ENCODE measurements around the gene VTI1A.
A peak's percentile ranks its signal among the peaks of the same experiment; 100 is the strongest.

Gene VTI1A

GRCh38 chr10:112679392-112679791, 232.4 kb downstream of the VTI1A start:
- peaks cover 2% of the 10 kb centered on the region in 2 donors for H3K36me3 ChIP-seq (ENCODE audit: control insufficient read depth in 2 of 2, insufficient read depth in 2 of 2, low read length in 2 of 2)
- H3K4me1 ChIP-seq (ENCODE audit: control insufficient read depth in 2 of 2, insufficient read depth in 2 of 2, low read length in 2 of 2) = no peaks in the 10 kb centered on the region
- H3K4me3 ChIP-seq (ENCODE audit: low read length in 2 of 2) = no peak overlapping the region
- H3K27me3 ChIP-seq (ENCODE audit: control insufficient read depth in 2 of 2, insufficient read depth in 2 of 2, low read length in 2 of 2) = no peaks in the 10 kb centered on the region
- H3K9me3 ChIP-seq (ENCODE audit: control insufficient read depth in 2 of 2, low read length in 2 of 2) = no peaks in the 10 kb centered on the region
- no peak overlapping the region for H3K27ac ChIP-seq (ENCODE audit: low read depth in 2 of 2, low read length in 2 of 2)
- H3K9ac ChIP-seq (ENCODE audit: low read depth in 1 of 2, low read length in 2 of 2) = no peak overlapping the region

- no peaks in the 10 kb centered on the region for H3K4me1 ChIP-seq (ENCODE audit: control insufficient read depth in 2 of 2, insufficient read depth in 2 of 2, low read length in 2 of 2)
- H3K4me3 ChIP-seq (ENCODE audit: low read length in 2 of 2) = no peak overlapping the region
- no peak overlapping the region for H3K9ac ChIP-seq (ENCODE audit: low read depth in 1 of 2, low read length in 2 of 2)
- H3K27me3 ChIP-seq (ENCODE audit: control insufficient read depth in 2 of 2, insufficient read depth in 2 of 2, low read length in 2 of 2) = no peaks in the 10 kb centered on the region
- H3K36me3 ChIP-seq (ENCODE audit: control insufficient read depth in 2 of 2, insufficient read depth in 2 of 2, low read length in 2 of 2) = peaks cover 2% of the 10 kb centered on the region in 2 donors
- no peak overlapping the region for H3K27ac ChIP-seq (ENCODE audit: low read depth in 2 of 2, low read length in 2 of 2)
- H3K9me3 ChIP-seq (ENCODE audit: control insufficient read depth in 2 of 2, low read length in 2 of 2) = no peaks in the 10 kb centered on the region
Observed at GRCh38 chr10:112680586-112680985, 233.6 kb downstream of the VTI1A start.

GRCh38 chr10:112687647-112688046, 240.6 kb downstream of the VTI1A start:
- Histone ChIP-seq H3K36me3 (ENCODE audit: control insufficient read depth in 2 of 2, insufficient read depth in 2 of 2, low read length in 2 of 2) (no peaks in the 10 kb centered on the region), H3K9me3 (ENCODE audit: control insufficient read depth in 2 of 2, low read length in 2 of 2) (no peaks in the 10 kb centered on the region), H3K4me3 (ENCODE audit: low read length in 2 of 2) (no peak overlapping the region), H3K27ac (ENCODE audit: low read depth in 2 of 2, low read length in 2 of 2) (no peak overlapping the region), H3K4me1 (ENCODE audit: control insufficient read depth in 2 of 2, insufficient read depth in 2 of 2, low read length in 2 of 2) (no peaks in the 10 kb centered on the region), H3K27me3 (ENCODE audit: control insufficient read depth in 2 of 2, insufficient read depth in 2 of 2, low read length in 2 of 2) (no peaks in the 10 kb centered on the region), H3K9ac (ENCODE audit: low read depth in 1 of 2, low read length in 2 of 2) (no peak overlapping the region)

- H3K4me1 ChIP-seq (ENCODE audit: control insufficient read depth in 2 of 2, insufficient read depth in 2 of 2, low read length in 2 of 2) = no peaks in the 10 kb centered on the region
- no peak overlapping the region for H3K27ac ChIP-seq (ENCODE audit: low read depth in 2 of 2, low read length in 2 of 2)
- no peaks in the 10 kb centered on the region for H3K27me3 ChIP-seq (ENCODE audit: control insufficient read depth in 2 of 2, insufficient read depth in 2 of 2, low read length in 2 of 2)
- no peaks in the 10 kb centered on the region for H3K36me3 ChIP-seq (ENCODE audit: control insufficient read depth in 2 of 2, insufficient read depth in 2 of 2, low read length in 2 of 2)
- H3K9ac ChIP-seq (ENCODE audit: low read depth in 1 of 2, low read length in 2 of 2) = no peak overlapping the region
- no peak overlapping the region for H3K4me3 ChIP-seq (ENCODE audit: low read length in 2 of 2)
- no peaks in the 10 kb centered on the region for H3K9me3 ChIP-seq (ENCODE audit: control insufficient read depth in 2 of 2, low read length in 2 of 2)
Observed at GRCh38 chr10:112689327-112690072, 242.5 kb downstream of the VTI1A start.

- peaks cover 0 to 3% of the 10 kb centered on the region in 2 donors for H3K4me1 ChIP-seq (ENCODE audit: control insufficient read depth in 2 of 2, insufficient read depth in 2 of 2, low read length in 2 of 2)
- H3K9ac ChIP-seq (ENCODE audit: low read depth in 1 of 2, low read length in 2 of 2) = no peak overlapping the region
- H3K9me3 ChIP-seq (ENCODE audit: control insufficient read depth in 2 of 2, low read length in 2 of 2) = no peaks in the 10 kb centered on the region
- no peaks in the 10 kb centered on the region for H3K27me3 ChIP-seq (ENCODE audit: control insufficient read depth in 2 of 2, insufficient read depth in 2 of 2, low read length in 2 of 2)
- H3K27ac ChIP-seq (ENCODE audit: low read depth in 2 of 2, low read length in 2 of 2) = peak overlapping the region in 1 of 2 donors; percentile 45
- H3K36me3 ChIP-seq (ENCODE audit: control insufficient read depth in 2 of 2, insufficient read depth in 2 of 2, low read length in 2 of 2) = no peaks in the 10 kb centered on the region
- H3K4me3 ChIP-seq (ENCODE audit: low read length in 2 of 2) = no peak overlapping the region
Observed at GRCh38 chr10:112695539-112695938, 248.5 kb downstream of the VTI1A start.

- Histone ChIP-seq H3K9ac (ENCODE audit: low read depth in 1 of 2, low read length in 2 of 2) (no peak overlapping the region), H3K27me3 (ENCODE audit: control insufficient read depth in 2 of 2, insufficient read depth in 2 of 2, low read length in 2 of 2) (no peaks in the 10 kb centered on the region), H3K4me3 (ENCODE audit: low read length in 2 of 2) (no peak overlapping the region), H3K36me3 (ENCODE audit: control insufficient read depth in 2 of 2, insufficient read depth in 2 of 2, low read length in 2 of 2) (no peaks in the 10 kb centered on the region), H3K27ac (ENCODE audit: low read depth in 2 of 2, low read length in 2 of 2) (no peak overlapping the region), H3K4me1 (ENCODE audit: control insufficient read depth in 2 of 2, insufficient read depth in 2 of 2, low read length in 2 of 2) (peaks cover 0 to 3% of the 10 kb centered on the region in 2 donors), H3K9me3 (ENCODE audit: control insufficient read depth in 2 of 2, low read length in 2 of 2) (no peaks in the 10 kb centered on the region)
Observed at GRCh38 chr10:112696592-112696991, 249.6 kb downstream of the VTI1A start.

GRCh38 chr10:112698133-112698817, 251.3 kb downstream of the VTI1A start:
- Histone ChIP-seq H3K36me3 (ENCODE audit: control insufficient read depth in 2 of 2, insufficient read depth in 2 of 2, low read length in 2 of 2) (no peaks in the 10 kb centered on the region), H3K27me3 (ENCODE audit: control insufficient read depth in 2 of 2, insufficient read depth in 2 of 2, low read length in 2 of 2) (no peaks in the 10 kb centered on the region), H3K4me3 (ENCODE audit: low read length in 2 of 2) (no peak overlapping the region), H3K9ac (ENCODE audit: low read depth in 1 of 2, low read length in 2 of 2) (no peak overlapping the region), H3K9me3 (ENCODE audit: control insufficient read depth in 2 of 2, low read length in 2 of 2) (no peaks in the 10 kb centered on the region), H3K27ac (ENCODE audit: low read depth in 2 of 2, low read length in 2 of 2) (no peak overlapping the region), H3K4me1 (ENCODE audit: control insufficient read depth in 2 of 2, insufficient read depth in 2 of 2, low read length in 2 of 2) (peaks cover 0 to 3% of the 10 kb centered on the region in 2 donors)

- no peak overlapping the region for H3K9ac ChIP-seq (ENCODE audit: low read depth in 1 of 2, low read length in 2 of 2)
- no peak overlapping the region for H3K27ac ChIP-seq (ENCODE audit: low read depth in 2 of 2, low read length in 2 of 2)
- peaks cover 0 to 3% of the 10 kb centered on the region in 2 donors for H3K4me1 ChIP-seq (ENCODE audit: control insufficient read depth in 2 of 2, insufficient read depth in 2 of 2, low read length in 2 of 2)
- H3K4me3 ChIP-seq (ENCODE audit: low read length in 2 of 2) = no peak overlapping the region
- H3K9me3 ChIP-seq (ENCODE audit: control insufficient read depth in 2 of 2, low read length in 2 of 2) = no peaks in the 10 kb centered on the region
- no peaks in the 10 kb centered on the region for H3K36me3 ChIP-seq (ENCODE audit: control insufficient read depth in 2 of 2, insufficient read depth in 2 of 2, low read length in 2 of 2)
- H3K27me3 ChIP-seq (ENCODE audit: control insufficient read depth in 2 of 2, insufficient read depth in 2 of 2, low read length in 2 of 2) = no peaks in the 10 kb centered on the region
Observed at GRCh38 chr10:112698818-112699164, 251.8 kb downstream of the VTI1A start.

GRCh38 chr10:112700215-112700671, 253.2 kb downstream of the VTI1A start:
- no peak overlapping the region for H3K9ac ChIP-seq (ENCODE audit: low read depth in 1 of 2, low read length in 2 of 2)
- H3K9me3 ChIP-seq (ENCODE audit: control insufficient read depth in 2 of 2, low read length in 2 of 2) = no peaks in the 10 kb centered on the region
- no peak overlapping the region for H3K27ac ChIP-seq (ENCODE audit: low read depth in 2 of 2, low read length in 2 of 2)
- no peaks in the 10 kb centered on the region for H3K36me3 ChIP-seq (ENCODE audit: control insufficient read depth in 2 of 2, insufficient read depth in 2 of 2, low read length in 2 of 2)
- H3K4me1 ChIP-seq (ENCODE audit: control insufficient read depth in 2 of 2, insufficient read depth in 2 of 2, low read length in 2 of 2) = peaks cover 0 to 3% of the 10 kb centered on the region in 2 donors
- H3K4me3 ChIP-seq (ENCODE audit: low read length in 2 of 2) = no peak overlapping the region
- no peaks in the 10 kb centered on the region for H3K27me3 ChIP-seq (ENCODE audit: control insufficient read depth in 2 of 2, insufficient read depth in 2 of 2, low read length in 2 of 2)

GRCh38 chr10:112701211-112701877, 254.3 kb downstream of the VTI1A start:
- H3K27me3 ChIP-seq (ENCODE audit: control insufficient read depth in 2 of 2, insufficient read depth in 2 of 2, low read length in 2 of 2) = no peaks in the 10 kb centered on the region
- no peaks in the 10 kb centered on the region for H3K36me3 ChIP-seq (ENCODE audit: control insufficient read depth in 2 of 2, insufficient read depth in 2 of 2, low read length in 2 of 2)
- H3K4me3 ChIP-seq (ENCODE audit: low read length in 2 of 2) = no peak overlapping the region
- no peak overlapping the region for H3K9ac ChIP-seq (ENCODE audit: low read depth in 1 of 2, low read length in 2 of 2)
- H3K27ac ChIP-seq (ENCODE audit: low read depth in 2 of 2, low read length in 2 of 2) = no peak overlapping the region
- no peaks in the 10 kb centered on the region for H3K4me1 ChIP-seq (ENCODE audit: control insufficient read depth in 2 of 2, insufficient read depth in 2 of 2, low read length in 2 of 2)
- no peaks in the 10 kb centered on the region for H3K9me3 ChIP-seq (ENCODE audit: control insufficient read depth in 2 of 2, low read length in 2 of 2)
